Tibial nerve (tissue), 4 donors: Measurements from ENCODE around the gene CABLES1. TPM values are rescaled to one million over a fixed set of nuclear protein-coding genes. Genes with fewer than 3 reads are reported as not detected.

ENCODE experiments used
- DNase-seq, 2 donors: peaks; one replicate each; pipeline ENCODE4 v3.0.0-alpha.2; 2019; ENCODE audit warnings: low spot score in 2 of 2
- H3K27ac ChIP-seq, 4 donors: fragments of 200-600 bp; sonication (generic) in 3 of 4; one replicate each; pipeline ENCODE4 v1.5.1; 2017 to 2019; ENCODE audit warnings: mild to moderate bottlenecking in 1 of 4
- H3K27me3 ChIP-seq, 2 donors: fragments of 200-600 bp; sonication (generic) in 1 of 2; one replicate each; pipeline versions ENCODE4 v1.5.1 to v1.6.0; 2017 to 2019
- H3K36me3 ChIP-seq, 3 donors: fragments of 200-600 bp; sonication (generic); one replicate each; pipeline ENCODE4 v1.5.1; 2018 to 2019
- H3K4me1 ChIP-seq, 4 donors: fragments of 200-600 bp; sonication (generic) in 3 of 4; one replicate each; pipeline ENCODE4 v1.5.1; 2017 to 2019
- H3K4me3 ChIP-seq, 4 donors: fragments of 200-600 bp; sonication (generic) in 3 of 4; one replicate each; pipeline ENCODE4 v1.5.1; 2017 to 2019; ENCODE audit warnings: mild to moderate bottlenecking in 1 of 4, moderate library complexity in 1 of 4
- H3K9me3 ChIP-seq, 4 donors: fragments of 200-600 bp; sonication (generic) in 3 of 4; one replicate each; pipeline ENCODE4 v1.5.1; 2017 to 2019
- CTCF ChIP-seq, 5 experiments: fragments of 200-600 bp in 3 of 5; fragments of 450-650 bp in 2 of 5; sonication (generic) in 3 of 5; IDR thresholded peaks; one replicate each; pipeline ENCODE4 v1.5.1; 2016 to 2019; ENCODE audit warnings: antibody characterized with exemption in 5 of 5, mild to moderate bottlenecking in 3 of 5, moderate library complexity in 2 of 5
- EP300 ChIP-seq, 2 donors: sonication (generic); formaldehyde crosslinking; IDR thresholded peaks; one replicate each; pipeline ENCODE4 v1.6.1; 2017; ENCODE audit warnings: antibody characterized with exemption in 2 of 2, mild to moderate bottlenecking in 1 of 2
- POLR2A ChIP-seq, 2 donors: fragments of 450-650 bp; IDR thresholded peaks; one replicate each; pipeline ENCODE4 v1.6.1; 2017; ENCODE audit warnings: antibody characterized with exemption in 2 of 2, mild to moderate bottlenecking in 2 of 2, moderate library complexity in 2 of 2
- WGBS, 2 donors: methylation state at CpG; one replicate each; pipeline ENCODE4 v1.1.5; 2018; 5-methylcytosine and 5-hydroxymethylcytosine counted together
- total RNA-seq, 4 donors: library from RNA; depleted of rRNA; stranded (reverse); fragments of >200 nt; gene quantifications; one replicate each; pipeline ENCODE4 v1.1.0, GENCODE V29; 2016

The CABLES1 gene
- total RNA-seq, 4 donors from 2014 or later, result 17.3 to 32.1 (median 21.2) TPM

- peak overlapping the region in 2 of 4 donors; percentile 57 to 89 for H3K27ac ChIP-seq
These were observed 122.6 kb downstream of the CABLES1 start for GRCh38 chr18:23257686-23258565.

DNA sequence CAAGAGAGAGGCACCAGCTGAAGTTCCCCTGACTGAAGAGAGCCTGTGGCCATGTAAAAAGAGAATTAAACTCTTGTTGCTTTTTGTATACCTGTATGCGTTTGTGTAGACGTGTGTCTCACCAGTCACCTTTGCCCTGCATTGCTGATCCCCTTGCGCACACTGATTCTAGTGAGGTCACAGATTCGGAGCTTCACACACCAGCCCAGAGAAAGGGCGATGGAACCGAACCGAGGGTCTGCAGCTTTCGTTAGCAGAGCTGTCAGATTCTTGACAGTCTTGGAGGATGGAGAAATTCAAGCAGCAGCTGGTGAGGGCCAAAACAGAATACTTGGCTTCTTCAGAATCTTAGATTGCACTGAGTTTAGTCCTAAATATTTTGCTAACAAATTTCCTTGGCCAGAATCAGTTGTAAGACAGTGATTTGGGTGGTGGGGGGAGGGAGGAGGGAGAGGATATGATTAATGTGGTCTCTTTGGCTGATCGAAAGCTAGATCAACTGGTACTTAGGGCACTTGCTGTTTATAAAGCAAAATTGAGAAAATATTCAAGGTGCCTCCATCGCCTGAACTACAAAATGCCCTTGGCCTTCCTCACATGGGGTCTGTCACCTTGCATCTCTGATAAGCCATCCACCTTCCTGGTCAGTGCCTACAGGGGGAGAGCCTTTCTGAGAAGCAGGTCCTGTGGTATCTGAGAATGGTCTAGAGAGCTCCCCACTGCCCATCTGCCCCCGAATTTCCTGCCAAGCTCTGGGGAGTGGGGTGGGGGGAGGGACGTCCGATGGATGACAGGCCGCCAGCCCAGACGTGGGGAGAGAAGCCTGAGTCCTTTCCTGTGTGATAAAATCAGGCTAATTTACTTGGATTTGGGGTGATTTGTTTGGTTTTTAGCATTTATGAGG, 123.5 kb downstream of the CABLES1 start:
- peak overlapping the region in 2 of 4 donors; percentile 81 to 89 for H3K27ac ChIP-seq
- H3K4me3 ChIP-seq, result no peak overlapping the region
- no peak for TF ChIP-seq POLR2A (IDR thresholded peaks at IDR 0.05)
- no peak for TF ChIP-seq CTCF (IDR thresholded peaks at IDR 0.05)
- TF ChIP-seq EP300 (IDR thresholded peaks at IDR 0.05), result no peak
- WGBS, 2 donors, result 80 to 81% methylated on average over 15 of the region's 15 CpGs
- DNase-seq, result no peak
- peaks cover 0 to 46% (median 0%) of the 10 kb centered on the region in 3 donors for H3K36me3 ChIP-seq
- H3K27me3 ChIP-seq, result no peaks in the 10 kb centered on the region
- H3K9me3 ChIP-seq, result no peaks in the 10 kb centered on the region
- peaks cover 0 to 43% (median 19%) of the 10 kb centered on the region in 4 donors for H3K4me1 ChIP-seq

More at GRCh38 chr18:23257686-23258565, 122.6 kb downstream of the CABLES1 start:
- 55 to 65% methylated on average over 25 of the region's 25 CpGs for WGBS, 2 donors
- H3K27me3 ChIP-seq, result no peaks in the 10 kb centered on the region
- peaks cover 0 to 43% (median 19%) of the 10 kb centered on the region in 4 donors for H3K4me1 ChIP-seq
- TF ChIP-seq EP300 (IDR thresholded peaks at IDR 0.05), result no peak
- TF ChIP-seq CTCF (IDR thresholded peaks at IDR 0.05), result no peak
- TF ChIP-seq POLR2A (IDR thresholded peaks at IDR 0.05), result no peak
- no peak overlapping the region for H3K4me3 ChIP-seq
- peaks cover 0 to 55% (median 0%) of the 10 kb centered on the region in 3 donors for H3K36me3 ChIP-seq
- peak in 1 of 2 donors; percentile 24 for DNase-seq
- no peaks in the 10 kb centered on the region for H3K9me3 ChIP-seq

- peak; percentile 35 to 60 for DNase-seq
- H3K27me3 ChIP-seq, result no peaks in the 10 kb centered on the region
- H3K4me3 ChIP-seq, result peak overlapping the region in 3 of 4 donors; percentile 11 to 22 (median 14)
- WGBS, 2 donors, result 14 to 20% methylated on average over 21 of the region's 21 CpGs
- H3K36me3 ChIP-seq, result peaks cover 0 to 34% (median 0%) of the 10 kb centered on the region in 3 donors
- TF ChIP-seq POLR2A (IDR thresholded peaks at IDR 0.05) (no peak), CTCF (IDR thresholded peaks at IDR 0.05) (no peak), EP300 (IDR thresholded peaks at IDR 0.05) (peak; percentile 33 to 68)
- H3K9me3 ChIP-seq, result no peaks in the 10 kb centered on the region
- H3K27ac ChIP-seq, result peak overlapping the region; percentile 47 to 89 (median 73)
- H3K4me1 ChIP-seq, result peaks cover 0 to 43% (median 19%) of the 10 kb centered on the region in 4 donors
These were observed 124.7 kb downstream of the CABLES1 start for GRCh38 chr18:23259701-23260681.

DNA sequence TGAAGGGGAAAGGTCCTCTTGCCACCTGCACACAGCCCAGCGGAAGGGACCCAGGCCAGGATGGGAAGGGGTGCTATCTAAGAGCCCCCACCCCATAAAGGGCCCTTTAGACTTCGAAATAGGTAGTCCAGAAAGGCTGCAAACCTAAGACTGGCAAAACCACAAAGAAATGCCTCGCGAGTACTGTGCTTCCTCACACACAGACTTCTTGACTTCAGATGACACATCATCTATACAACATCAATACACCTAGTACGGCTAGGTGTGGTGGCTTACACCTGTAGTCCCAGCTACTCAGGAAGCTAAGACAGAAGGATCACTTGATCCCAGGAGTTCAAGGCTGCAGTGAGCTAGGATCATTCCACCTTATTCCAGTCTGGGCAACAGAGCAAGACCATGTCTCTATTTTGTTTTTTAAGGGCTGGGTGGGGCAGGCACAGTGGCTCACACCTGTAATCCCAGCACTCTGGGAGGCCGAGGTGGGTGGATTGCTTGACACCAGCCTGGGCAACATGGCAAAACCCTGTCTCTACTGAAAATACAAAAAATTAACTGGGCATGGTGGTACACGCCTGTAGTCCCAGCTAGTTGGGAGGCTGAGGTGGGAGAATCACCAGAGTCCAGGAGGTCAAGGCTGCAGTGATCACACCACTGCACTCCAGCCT, 125.8 kb downstream of the CABLES1 start:
- Histone ChIP-seq H3K4me3 (no peak overlapping the region), H3K27me3 (no peaks in the 10 kb centered on the region), H3K4me1 (peaks cover 0 to 43% (median 19%) of the 10 kb centered on the region in 4 donors), H3K9me3 (no peaks in the 10 kb centered on the region), H3K27ac (peak overlapping the region in 2 of 4 donors; percentile 81 to 89), H3K36me3 (peaks cover 0 to 25% (median 0%) of the 10 kb centered on the region in 3 donors)
- WGBS, 2 donors, result 73 to 87% methylated on average over 7 of the region's 7 CpGs
- no peak for TF ChIP-seq EP300 (IDR thresholded peaks at IDR 0.05)
- no peak for TF ChIP-seq POLR2A (IDR thresholded peaks at IDR 0.05)
- no peak for TF ChIP-seq CTCF (IDR thresholded peaks at IDR 0.05)
- DNase-seq, result no peak
